ENCODE data around the gene SCYL1.

The SCYL1 gene

GRCh38 chr11:65487467-65488272, 37.2 kb upstream of the SCYL1 start:
- TF ChIP-seq CTCF (IDR thresholded peaks at IDR 0.05; ENCODE audit: unreplicated experiment in 3 of 3) = no peak
- Mint-ChIP-seq H3K27me3 (ENCODE audit: low read depth) (peaks cover 3% of the 10 kb centered on the region), H3K9me3 (no peaks in the 10 kb centered on the region), H3K36me3 (ENCODE audit: low read depth) (no peaks in the 10 kb centered on the region), H3K27ac (peak overlapping the region; percentile 98 to 100 (median 100)), H3K4me1 (peaks cover 74% of the 10 kb centered on the region), H3K4me3 (peak overlapping the region; percentile 45 to 47 (median 45))

- peak overlapping the region; percentile 98 to 100 (median 100) for H3K27ac Mint-ChIP-seq
- no peaks in the 10 kb centered on the region for H3K36me3 Mint-ChIP-seq (ENCODE audit: low read depth)
- no peak for TF ChIP-seq CTCF (IDR thresholded peaks at IDR 0.05; ENCODE audit: unreplicated experiment in 3 of 3)
- H3K27me3 Mint-ChIP-seq (ENCODE audit: low read depth) = peaks cover 3% of the 10 kb centered on the region
- peaks cover 81% of the 10 kb centered on the region for H3K4me1 Mint-ChIP-seq
- H3K4me3 Mint-ChIP-seq = peak overlapping the region; percentile 45 to 47 (median 45)
- no peaks in the 10 kb centered on the region for H3K9me3 Mint-ChIP-seq
Observed at GRCh38 chr11:65488273-65489034, 36.4 kb upstream of the SCYL1 start.

GRCh38 chr11:65489035-65489705, 35.7 kb upstream of the SCYL1 start:
- H3K4me3 Mint-ChIP-seq = peak overlapping the region; percentile 45 to 68 (median 60)
- no peaks in the 10 kb centered on the region for H3K9me3 Mint-ChIP-seq
- no peak for TF ChIP-seq CTCF (IDR thresholded peaks at IDR 0.05; ENCODE audit: unreplicated experiment in 3 of 3)
- H3K27ac Mint-ChIP-seq = peak overlapping the region; percentile 98 to 100 (median 100)
- no peaks in the 10 kb centered on the region for H3K36me3 Mint-ChIP-seq (ENCODE audit: low read depth)
- H3K4me1 Mint-ChIP-seq = peaks cover 83% of the 10 kb centered on the region
- peaks cover 3% of the 10 kb centered on the region for H3K27me3 Mint-ChIP-seq (ENCODE audit: low read depth)

GRCh38 chr11:65489706-65490320, 35.1 kb upstream of the SCYL1 start:
- Mint-ChIP-seq H3K9me3 (no peaks in the 10 kb centered on the region), H3K27ac (peak overlapping the region; percentile 98 to 100 (median 100)), H3K36me3 (ENCODE audit: low read depth) (no peaks in the 10 kb centered on the region), H3K4me1 (peaks cover 89% of the 10 kb centered on the region), H3K4me3 (peak overlapping the region; percentile 45 to 68 (median 60)), H3K27me3 (ENCODE audit: low read depth) (peaks cover 3% of the 10 kb centered on the region)
- no peak for TF ChIP-seq CTCF (IDR thresholded peaks at IDR 0.05; ENCODE audit: unreplicated experiment in 3 of 3)

- H3K4me1 Mint-ChIP-seq = peaks cover 83% of the 10 kb centered on the region
- H3K27me3 Mint-ChIP-seq (ENCODE audit: low read depth) = peaks cover 3% of the 10 kb centered on the region
- no peaks in the 10 kb centered on the region for H3K36me3 Mint-ChIP-seq (ENCODE audit: low read depth)
- H3K4me3 Mint-ChIP-seq = peak overlapping the region; percentile 23 to 51 (median 49)
- no peak for TF ChIP-seq CTCF (IDR thresholded peaks at IDR 0.05; ENCODE audit: unreplicated experiment in 3 of 3)
- peak overlapping the region; percentile 98 to 100 (median 100) for H3K27ac Mint-ChIP-seq
- H3K9me3 Mint-ChIP-seq = no peaks in the 10 kb centered on the region
Observed at GRCh38 chr11:65491163-65491465, 33.8 kb upstream of the SCYL1 start.
